CD4-positive, alpha-beta T cell (primary cell): ENCODE measurements around the gene NXPH4. TPM values are rescaled to one million over a fixed set of nuclear protein-coding genes. Genes with fewer than 3 reads are reported as not detected.

ENCODE experiments used
- ATAC-seq: fragments of 200-7000 bp; cut with Tn5 transposase; one replicate; pipeline ENCODE4 v1.10.0; 2022; ENCODE audit warnings: mild to moderate bottlenecking; ENCODE audit not compliant: poor library complexity
- CTCF ChIA-PET: fragments of 350-600 bp; sonication (Branson Sonifier 250); formaldehyde crosslinking; loops from one replicate; lab custom pipeline; 2021; ENCODE audit warnings: antibody characterized with exemption, inconsistent platforms; lab: Charles Lee
- POLR2A ChIA-PET: fragments of 350-600 bp; sonication (Branson Sonifier 250); formaldehyde crosslinking; loops from one replicate; lab custom pipeline; 2021; ENCODE audit warnings: antibody characterized with exemption, inconsistent platforms; lab: Charles Lee
- DNase-seq, 14 experiments: peaks; one replicate each; pipeline ENCODE4 v3.0.0-alpha.2; 2013 to 2020; ENCODE audit warnings: mixed read lengths in 2 of 14
- H3K27ac ChIP-seq, 2 donors: one replicate each; pipeline versions ENCODE4 v1.5.1 to v1.7.0; 2013; ENCODE audit warnings: low read length in 2 of 2, low read depth in 1 of 2, mild to moderate bottlenecking in 1 of 2
- H3K27me3 ChIP-seq, 2 experiments: 1 replicate in 1 of 2; 2 replicates in 1 of 2; pipeline versions ENCODE4 v1.6.1 to v1.7.0; 2013; ENCODE audit warnings: low read length in 2 of 2, control low read depth in 1 of 2, mild to moderate bottlenecking in 1 of 2, moderate library complexity in 1 of 2; ENCODE audit not compliant: insufficient read depth in 2 of 2, control insufficient read depth in 1 of 2
- H3K36me3 ChIP-seq: one replicate; pipeline ENCODE4 v1.6.1; 2013; ENCODE audit warnings: low read length, control low read depth; ENCODE audit not compliant: insufficient read depth
- H3K4me1 ChIP-seq: one replicate; pipeline ENCODE4 v1.6.1; 2013; ENCODE audit warnings: low read length, control low read depth; ENCODE audit not compliant: insufficient read depth
- H3K4me3 ChIP-seq: one replicate; pipeline ENCODE4 v1.5.1; 2013; ENCODE audit warnings: mild to moderate bottlenecking, low read length, moderate library complexity
- H3K9me3 ChIP-seq, 2 experiments: 1 replicate in 1 of 2; 2 replicates in 1 of 2; pipeline versions ENCODE4 v1.6.1 to v1.7.0; 2013; ENCODE audit warnings: low read length in 2 of 2, mild to moderate bottlenecking in 2 of 2, control low read depth in 1 of 2, moderate library complexity in 1 of 2; ENCODE audit not compliant: control insufficient read depth in 1 of 2, insufficient read depth in 1 of 2
- H3K27ac Mint-ChIP-seq: one replicate; pipeline ENCODE4 v1.8.0; 2020; ENCODE audit warnings: mixed read lengths
- H3K27me3 Mint-ChIP-seq: one replicate; pipeline ENCODE4 v1.8.0; 2021; ENCODE audit warnings: mixed read lengths
- H3K36me3 Mint-ChIP-seq: one replicate; pipeline ENCODE4 v1.8.0; 2021; ENCODE audit warnings: low read depth, mixed read lengths
- H3K4me1 Mint-ChIP-seq: one replicate; pipeline ENCODE4 v1.8.0; 2021; ENCODE audit warnings: low read depth, mixed read lengths
- H3K4me3 Mint-ChIP-seq: one replicate; pipeline ENCODE4 v1.8.0; 2020; ENCODE audit warnings: mild to moderate bottlenecking, mixed read lengths
- H3K9me3 Mint-ChIP-seq: one replicate; pipeline ENCODE4 v1.8.0; 2020; ENCODE audit warnings: mixed read lengths
- intact Hi-C, 2 experiments: fragments of 100-400 bp; cut with DNase I in 1 of 2; cut with micrococcal nuclease in 1 of 2; formaldehyde crosslinking; loops; one replicate each; pipeline versions ENCODE4 v1.15.1 to v1.9.0; 2023 to 2025; cut with DNase I, micrococcal nuclease
- total RNA-seq, 174 experiments: library from RNA in 2 of 174; stranded (reverse) in 2 of 174; gene quantifications; one replicate each; pipeline ENCODE4 v1.2.3 and lab custom pipeline; 2021 to 2026
- TF ChIP-seq, protein P1 (sequence below): fragments of 200-600 bp; IDR thresholded peaks from one replicate; pipeline ENCODE4 v1.8.0; 2022; ENCODE audit warnings: antibody characterized with exemption, mild to moderate bottlenecking

The NXPH4 gene
- total RNA-seq, 2 experiments from 2014 or later = not detected

GRCh38 chr12:57196439-57196838 lies 20.2 kb upstream of the NXPH4 start:
- no peak for ATAC-seq
- Histone ChIP-seq H3K27me3 (no peaks in the 10 kb centered on the region), H3K4me1 (no peaks in the 10 kb centered on the region), H3K9me3 (no peaks in the 10 kb centered on the region), H3K4me3 (no peak overlapping the region), H3K27ac (no peak overlapping the region), H3K36me3 (peaks cover 4% of the 10 kb centered on the region)
- no peaks in the 10 kb centered on the region for H3K9me3 Mint-ChIP-seq
- H3K27me3 Mint-ChIP-seq = no peaks in the 10 kb centered on the region
- TF ChIP-seq, protein P1, sequence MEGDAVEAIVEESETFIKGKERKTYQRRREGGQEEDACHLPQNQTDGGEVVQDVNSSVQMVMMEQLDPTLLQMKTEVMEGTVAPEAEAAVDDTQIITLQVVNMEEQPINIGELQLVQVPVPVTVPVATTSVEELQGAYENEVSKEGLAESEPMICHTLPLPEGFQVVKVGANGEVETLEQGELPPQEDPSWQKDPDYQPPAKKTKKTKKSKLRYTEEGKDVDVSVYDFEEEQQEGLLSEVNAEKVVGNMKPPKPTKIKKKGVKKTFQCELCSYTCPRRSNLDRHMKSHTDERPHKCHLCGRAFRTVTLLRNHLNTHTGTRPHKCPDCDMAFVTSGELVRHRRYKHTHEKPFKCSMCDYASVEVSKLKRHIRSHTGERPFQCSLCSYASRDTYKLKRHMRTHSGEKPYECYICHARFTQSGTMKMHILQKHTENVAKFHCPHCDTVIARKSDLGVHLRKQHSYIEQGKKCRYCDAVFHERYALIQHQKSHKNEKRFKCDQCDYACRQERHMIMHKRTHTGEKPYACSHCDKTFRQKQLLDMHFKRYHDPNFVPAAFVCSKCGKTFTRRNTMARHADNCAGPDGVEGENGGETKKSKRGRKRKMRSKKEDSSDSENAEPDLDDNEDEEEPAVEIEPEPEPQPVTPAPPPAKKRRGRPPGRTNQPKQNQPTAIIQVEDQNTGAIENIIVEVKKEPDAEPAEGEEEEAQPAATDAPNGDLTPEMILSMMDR = no peak
- intact Hi-C loops = no loop called here
- H3K36me3 Mint-ChIP-seq = peaks cover 13% of the 10 kb centered on the region
- H3K4me1 Mint-ChIP-seq = no peaks in the 10 kb centered on the region
- H3K27ac Mint-ChIP-seq = no peak overlapping the region
- POLR2A ChIA-PET = no interaction called here
- DNase-seq = no peak
- CTCF ChIA-PET = no interaction called here
- H3K4me3 Mint-ChIP-seq = no peak overlapping the region

DNA sequence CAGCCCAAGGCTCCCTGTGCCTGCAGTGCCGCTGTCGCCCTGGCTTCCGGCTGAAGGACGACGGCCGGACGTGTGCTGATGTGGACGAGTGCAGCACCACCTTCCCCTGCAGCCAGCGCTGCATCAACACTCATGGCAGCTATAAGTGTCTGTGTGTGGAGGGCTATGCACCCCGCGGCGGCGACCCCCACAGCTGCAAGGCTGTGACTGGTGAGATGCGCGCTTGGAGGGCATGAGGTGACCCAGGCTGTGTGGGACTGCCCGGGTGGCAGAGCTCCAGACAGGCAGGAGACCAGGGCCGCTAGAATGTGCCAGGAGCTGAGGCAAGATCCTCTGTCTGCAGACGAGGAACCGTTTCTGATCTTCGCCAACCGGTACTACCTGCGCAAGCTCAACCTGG lies 19.6 kb upstream of the NXPH4 start:
- H3K27ac Mint-ChIP-seq = no peak overlapping the region
- no peak overlapping the region for H3K4me3 ChIP-seq
- ChIA-PET CTCF (no interaction called here), POLR2A (no interaction called here)
- H3K27me3 ChIP-seq = no peaks in the 10 kb centered on the region
- H3K4me1 ChIP-seq = no peaks in the 10 kb centered on the region
- TF ChIP-seq, protein P1 = no peak
- H3K36me3 ChIP-seq = peaks cover 4% of the 10 kb centered on the region
- DNase-seq (no peak), ATAC-seq (no peak)
- no peaks in the 10 kb centered on the region for H3K9me3 ChIP-seq
- H3K9me3 Mint-ChIP-seq = no peaks in the 10 kb centered on the region
- peaks cover 12% of the 10 kb centered on the region for H3K36me3 Mint-ChIP-seq
- H3K4me1 Mint-ChIP-seq = no peaks in the 10 kb centered on the region
- H3K27ac ChIP-seq = no peak overlapping the region
- no peak overlapping the region for H3K4me3 Mint-ChIP-seq
- H3K27me3 Mint-ChIP-seq = no peaks in the 10 kb centered on the region
- intact Hi-C loops = no loop called here

GRCh38 chr12:57198329-57198728 lies 18.3 kb upstream of the NXPH4 start:
- no peaks in the 10 kb centered on the region for H3K9me3 Mint-ChIP-seq
- Histone ChIP-seq H3K27ac (no peak overlapping the region), H3K36me3 (peaks cover 3% of the 10 kb centered on the region), H3K27me3 (no peaks in the 10 kb centered on the region), H3K4me1 (no peaks in the 10 kb centered on the region), H3K4me3 (no peak overlapping the region), H3K9me3 (no peaks in the 10 kb centered on the region)
- no peak overlapping the region for H3K4me3 Mint-ChIP-seq
- H3K27me3 Mint-ChIP-seq = no peaks in the 10 kb centered on the region
- intact Hi-C loops = no loop called here
- ChIA-PET CTCF (no interaction called here), POLR2A (no interaction called here)
- ATAC-seq (no peak), DNase-seq (no peak)
- H3K36me3 Mint-ChIP-seq = peaks cover 13% of the 10 kb centered on the region
- no peaks in the 10 kb centered on the region for H3K4me1 Mint-ChIP-seq
- TF ChIP-seq, protein P1 = no peak
- H3K27ac Mint-ChIP-seq = no peak overlapping the region
